GM23338 (cell line): ENCODE data around the gene GPR3. TPM values are rescaled to one million over a fixed set of nuclear protein-coding genes. Genes with fewer than 3 reads are reported as not detected.
A peak's percentile ranks its signal among the peaks of the same experiment; 100 is the strongest.

Experiments used
- ATAC-seq: fragments of 200-7000 bp; cut with Tn5 transposase; 3 replicates; pipeline ENCODE4 v1.9.1; 2020
- DNase-seq: peaks from one replicate; pipeline ENCODE4 v3.0.0-alpha.2; 2015; ENCODE audit warnings: low spot score
- H2AFZ ChIP-seq: fragments of 200-600 bp; sonication (generic); 2 replicates; pipeline ENCODE4 v1.8.0; 2016; ENCODE audit warnings: antibody characterized with exemption, mild to moderate bottlenecking, moderate library complexity
- H3F3A ChIP-seq: fragments of 200-600 bp; sonication (generic); replicated peaks from 2 replicates; pipeline ENCODE4 v1.8.0; 2017; ENCODE audit warnings: antibody characterized with exemption, mixed run types, low read depth
- H3K27ac ChIP-seq: fragments of 200-600 bp; sonication (generic); 2 replicates; pipeline ENCODE4 v1.6.1; 2016; ENCODE audit warnings: low read depth
- H3K27me3 ChIP-seq: fragments of 200-600 bp; sonication (generic); 2 replicates; pipeline ENCODE4 v1.8.0; 2016; ENCODE audit warnings: mild to moderate bottlenecking, mixed run types, moderate library complexity; ENCODE audit not compliant: insufficient read depth
- H3K36me3 ChIP-seq: fragments of 200-600 bp; sonication (generic); 2 replicates; pipeline ENCODE4 v1.8.0; 2016; ENCODE audit warnings: mild to moderate bottlenecking; ENCODE audit not compliant: insufficient read depth
- H3K4me1 ChIP-seq: fragments of 200-600 bp; sonication (generic); 2 replicates; pipeline ENCODE4 v1.8.0; 2016; ENCODE audit warnings: mild to moderate bottlenecking, moderate library complexity; ENCODE audit not compliant: insufficient read depth
- H3K4me2 ChIP-seq: fragments of 200-600 bp; sonication (generic); 2 replicates; pipeline ENCODE4 v1.7.1; 2017; ENCODE audit warnings: mixed run types
- H3K4me3 ChIP-seq: fragments of 200-600 bp; sonication (generic); 2 replicates; pipeline ENCODE4 v1.6.1; 2016; ENCODE audit warnings: mixed run types
- H3K79me2 ChIP-seq: fragments of 200-600 bp; sonication (generic); replicated peaks from 2 replicates; pipeline ENCODE4 v1.8.0; 2017; ENCODE audit warnings: mild to moderate bottlenecking; ENCODE audit not compliant: insufficient read depth
- H3K9me2 ChIP-seq: fragments of 200-600 bp; sonication (generic); 2 replicates; pipeline ENCODE4 v1.8.0; 2017; ENCODE audit not compliant: insufficient read depth
- H4K20me1 ChIP-seq: fragments of 200-600 bp; sonication (generic); replicated peaks from 2 replicates; pipeline ENCODE4 v1.8.0; 2017; ENCODE audit warnings: mild to moderate bottlenecking; ENCODE audit not compliant: insufficient read depth
- H3K27ac Mint-ChIP-seq: 2 replicates; pipeline ENCODE4 v1.8.0; 2020; ENCODE audit warnings: inconsistent platforms, mild to moderate bottlenecking, moderate library complexity, mixed read lengths
- H3K27me3 Mint-ChIP-seq: 3 replicates; pipeline ENCODE4 v1.8.0; 2022; ENCODE audit warnings: low read depth, mild to moderate bottlenecking, moderate library complexity, mixed read lengths, inconsistent platforms; ENCODE audit not compliant: insufficient read depth, poor library complexity
- H3K36me3 Mint-ChIP-seq: 3 replicates; pipeline ENCODE4 v1.8.0; 2021; ENCODE audit warnings: low read depth, mild to moderate bottlenecking, inconsistent platforms, moderate library complexity, mixed read lengths
- H3K4me1 Mint-ChIP-seq: 3 replicates; pipeline ENCODE4 v1.8.0; 2020; ENCODE audit warnings: mild to moderate bottlenecking, inconsistent platforms, mixed read lengths
- H3K4me3 Mint-ChIP-seq: 3 replicates; pipeline ENCODE4 v1.8.0; 2021; ENCODE audit warnings: moderate library complexity, mild to moderate bottlenecking, inconsistent platforms, mixed read lengths
- H3K9me3 Mint-ChIP-seq: 3 replicates; pipeline ENCODE4 v1.8.0; 2020; ENCODE audit warnings: moderate library complexity, mild to moderate bottlenecking, inconsistent platforms, mixed read lengths
- CREB1 ChIP-seq: fragments of 250-450 bp; sonication (Bioruptor Pico); IDR thresholded peaks from 2 replicates; pipeline ENCODE4 v1.5.0; 2020; ENCODE audit warnings: low read depth, mild to moderate bottlenecking, moderate library complexity
- CTCF ChIP-seq, 2 experiments: fragments of 200-600 bp in 1 of 2; sonication (generic) in 1 of 2; conservative IDR thresholded peaks; 2 replicates each; pipeline versions ENCODE4 v1.5.1 to v1.6.1; 2016 to 2017; ENCODE audit warnings: antibody characterized with exemption in 2 of 2, low read depth in 2 of 2, mild to moderate bottlenecking in 2 of 2, moderate library complexity in 1 of 2
- EZH2phosphoT487 ChIP-seq: fragments of 200-600 bp; sonication (generic); IDR thresholded peaks from one replicate; pipeline ENCODE4 v1.8.1; 2018; ENCODE audit warnings: antibody characterized with exemption; ENCODE audit not compliant: unreplicated experiment
- NANOG ChIP-seq: IDR thresholded peaks from 2 replicates; pipeline ENCODE4 v1.6.1; 2016; ENCODE audit warnings: antibody characterized with exemption, borderline replicate concordance
- POLR2AphosphoS5 ChIP-seq: IDR thresholded peaks from 2 replicates; pipeline ENCODE4 v1.6.1; 2016; ENCODE audit warnings: antibody characterized with exemption, low read depth
- STAT1 ChIP-seq: IDR thresholded peaks from one replicate; pipeline ENCODE4 v1.6.1; 2016; ENCODE audit warnings: antibody characterized with exemption; ENCODE audit not compliant: unreplicated experiment
- ZNF114 ChIP-seq: fragments of 250-450 bp; sonication (Bioruptor Pico); IDR thresholded peaks from 2 replicates; pipeline ENCODE4 v1.5.0; 2020; ENCODE audit warnings: mild to moderate bottlenecking, moderate library complexity
- ZNF331 ChIP-seq: fragments of 250-450 bp; sonication (Bioruptor Pico); IDR thresholded peaks from 2 replicates; pipeline ENCODE4 v1.5.0; 2020; ENCODE audit warnings: low read depth, mild to moderate bottlenecking, moderate library complexity
- ZNF462 ChIP-seq: fragments of 250-450 bp; sonication (Bioruptor Pico); IDR thresholded peaks from 2 replicates; pipeline ENCODE4 v1.5.0; 2020; ENCODE audit warnings: mild to moderate bottlenecking, moderate library complexity
- polyA plus RNA-seq: library from polyadenylated mRNA; unstranded; fragments of >200 nt; fragmentation: Nextera tagmentation; extraction: Ambion mirVana; gene quantifications from 2 replicates; pipeline ENCODE4 v1.2.1, GENCODE V29; 2016
- total RNA-seq: library from RNA; depleted of rRNA; stranded (reverse); fragments of >200 nt; shearing (Covaris generic); gene quantifications from 2 replicates; pipeline ENCODE4 v1.2.3, GENCODE V29; 2014
- TF ChIP-seq, protein P1 (sequence below): IDR thresholded peaks from one replicate; pipeline ENCODE4 v1.6.1; 2018; ENCODE audit warnings: antibody characterized with exemption; ENCODE audit not compliant: unreplicated experiment
- TF ChIP-seq, protein P2 (sequence below): IDR thresholded peaks from 2 replicates; pipeline ENCODE4 v1.6.1; 2016; ENCODE audit warnings: antibody characterized with exemption

The GPR3 gene
- total and polyA plus RNA-seq, 2 experiments from 2014 or later, result 5.9 to 9.1 TPM

GRCh38 chr1:27365372-27366112 is 26.9 kb upstream of the GPR3 start:
- TF ChIP-seq ZNF331 (CRISPR knock-in tag), result no peak
- TF ChIP-seq ZNF462 (CRISPR knock-in tag), result no peak
- TF ChIP-seq STAT1, result peak; percentile 32
- TF ChIP-seq, protein P1, sequence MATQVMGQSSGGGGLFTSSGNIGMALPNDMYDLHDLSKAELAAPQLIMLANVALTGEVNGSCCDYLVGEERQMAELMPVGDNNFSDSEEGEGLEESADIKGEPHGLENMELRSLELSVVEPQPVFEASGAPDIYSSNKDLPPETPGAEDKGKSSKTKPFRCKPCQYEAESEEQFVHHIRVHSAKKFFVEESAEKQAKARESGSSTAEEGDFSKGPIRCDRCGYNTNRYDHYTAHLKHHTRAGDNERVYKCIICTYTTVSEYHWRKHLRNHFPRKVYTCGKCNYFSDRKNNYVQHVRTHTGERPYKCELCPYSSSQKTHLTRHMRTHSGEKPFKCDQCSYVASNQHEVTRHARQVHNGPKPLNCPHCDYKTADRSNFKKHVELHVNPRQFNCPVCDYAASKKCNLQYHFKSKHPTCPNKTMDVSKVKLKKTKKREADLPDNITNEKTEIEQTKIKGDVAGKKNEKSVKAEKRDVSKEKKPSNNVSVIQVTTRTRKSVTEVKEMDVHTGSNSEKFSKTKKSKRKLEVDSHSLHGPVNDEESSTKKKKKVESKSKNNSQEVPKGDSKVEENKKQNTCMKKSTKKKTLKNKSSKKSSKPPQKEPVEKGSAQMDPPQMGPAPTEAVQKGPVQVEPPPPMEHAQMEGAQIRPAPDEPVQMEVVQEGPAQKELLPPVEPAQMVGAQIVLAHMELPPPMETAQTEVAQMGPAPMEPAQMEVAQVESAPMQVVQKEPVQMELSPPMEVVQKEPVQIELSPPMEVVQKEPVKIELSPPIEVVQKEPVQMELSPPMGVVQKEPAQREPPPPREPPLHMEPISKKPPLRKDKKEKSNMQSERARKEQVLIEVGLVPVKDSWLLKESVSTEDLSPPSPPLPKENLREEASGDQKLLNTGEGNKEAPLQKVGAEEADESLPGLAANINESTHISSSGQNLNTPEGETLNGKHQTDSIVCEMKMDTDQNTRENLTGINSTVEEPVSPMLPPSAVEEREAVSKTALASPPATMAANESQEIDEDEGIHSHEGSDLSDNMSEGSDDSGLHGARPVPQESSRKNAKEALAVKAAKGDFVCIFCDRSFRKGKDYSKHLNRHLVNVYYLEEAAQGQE, result no peak
- TF ChIP-seq ZNF114 (CRISPR knock-in tag), result no peak
- TF ChIP-seq POLR2AphosphoS5, result peak; percentile 69
- TF ChIP-seq NANOG, result no peak
- no peak for TF ChIP-seq CREB1
- TF ChIP-seq, protein P2, sequence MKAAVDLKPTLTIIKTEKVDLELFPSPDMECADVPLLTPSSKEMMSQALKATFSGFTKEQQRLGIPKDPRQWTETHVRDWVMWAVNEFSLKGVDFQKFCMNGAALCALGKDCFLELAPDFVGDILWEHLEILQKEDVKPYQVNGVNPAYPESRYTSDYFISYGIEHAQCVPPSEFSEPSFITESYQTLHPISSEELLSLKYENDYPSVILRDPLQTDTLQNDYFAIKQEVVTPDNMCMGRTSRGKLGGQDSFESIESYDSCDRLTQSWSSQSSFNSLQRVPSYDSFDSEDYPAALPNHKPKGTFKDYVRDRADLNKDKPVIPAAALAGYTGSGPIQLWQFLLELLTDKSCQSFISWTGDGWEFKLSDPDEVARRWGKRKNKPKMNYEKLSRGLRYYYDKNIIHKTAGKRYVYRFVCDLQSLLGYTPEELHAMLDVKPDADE, result no peak
- TF ChIP-seq CTCF (conservative IDR thresholded peaks at IDR 0.05; ENCODE audit: low read depth in 2 of 2), result no peak
- no peak for TF ChIP-seq EZH2phosphoT487
- Histone ChIP-seq H2AFZ (peak overlapping the region; percentile 98; the same call in 1 of the 2 replicates), H3K4me3 (peak overlapping the region; percentile 89), H4K20me1 (no peaks in the 10 kb centered on the region), H3K79me2 (no peaks in the 10 kb centered on the region), H3K4me1 (peaks cover 16% of the 10 kb centered on the region), H3K36me3 (no peaks in the 10 kb centered on the region), H3F3A (peaks cover 17% of the 10 kb centered on the region; the same call in 1 of the 2 replicates), H3K27me3 (peaks cover 18% of the 10 kb centered on the region), H3K4me2 (peak overlapping the region; percentile 99), H3K9me2 (no peaks in the 10 kb centered on the region), H3K27ac (no peak overlapping the region)
- Mint-ChIP-seq H3K4me1 (peaks cover 27% of the 10 kb centered on the region), H3K4me3 (peak overlapping the region; percentile 86), H3K27ac (peak overlapping the region; percentile 86), H3K9me3 (no peaks in the 10 kb centered on the region), H3K27me3 (peaks cover 22% of the 10 kb centered on the region), H3K36me3 (no peaks in the 10 kb centered on the region)
- DNase-seq (peak; percentile 88), ATAC-seq (peak; percentile 55)
